Uterus (tissue), 4 donors: ENCODE data around the gene TBCD. TPM values are rescaled to one million over a fixed set of nuclear protein-coding genes. Genes with fewer than 3 reads are reported as not detected.
A peak's percentile ranks its signal among the peaks of the same experiment; 100 is the strongest.

Experiments used
- DNase-seq, 2 donors: peaks; one replicate each; pipeline ENCODE4 v3.0.0-alpha.2; 2019 to 2020
- H3K27ac ChIP-seq, 2 donors: fragments of 200-600 bp; sonication (generic); 1 replicate in 1 of 2; 2 replicates in 1 of 2; pipeline ENCODE4 v1.5.1; 2016 to 2018
- H3K27me3 ChIP-seq, 2 donors: fragments of 200-600 bp; sonication (generic); one replicate each; pipeline ENCODE4 v1.5.1; 2018 to 2019; ENCODE audit warnings: control low read depth in 1 of 2
- H3K36me3 ChIP-seq, 2 donors: fragments of 200-600 bp; sonication (generic); one replicate each; pipeline ENCODE4 v1.5.1; 2019; ENCODE audit warnings: control low read depth in 1 of 2
- H3K4me1 ChIP-seq, 2 donors: fragments of 200-600 bp; sonication (generic); one replicate each; pipeline ENCODE4 v1.5.1; 2018 to 2019; ENCODE audit warnings: control low read depth in 1 of 2
- H3K4me3 ChIP-seq, 2 donors: fragments of 200-600 bp; sonication (generic); 1 replicate in 1 of 2; 2 replicates in 1 of 2; pipeline ENCODE4 v1.5.1; 2018 to 2019; ENCODE audit warnings: mild to moderate bottlenecking in 1 of 2
- H3K9me3 ChIP-seq, 2 donors: fragments of 200-600 bp; sonication (generic); one replicate each; pipeline ENCODE4 v1.5.1; 2019; ENCODE audit warnings: control low read depth in 1 of 2
- CTCF ChIP-seq, 4 experiments: fragments of 200-600 bp in 2 of 4; fragments of 450-650 bp in 2 of 4; sonication (generic) in 2 of 4; IDR thresholded peaks; one replicate each; pipeline ENCODE4 v1.5.1; 2016 to 2019; ENCODE audit warnings: antibody characterized with exemption in 4 of 4, mild to moderate bottlenecking in 2 of 4, moderate library complexity in 1 of 4
- POLR2A ChIP-seq, 2 donors: fragments of 450-650 bp; IDR thresholded peaks; one replicate each; pipeline ENCODE4 v1.6.1; 2016; ENCODE audit warnings: antibody characterized with exemption in 2 of 2, mild to moderate bottlenecking in 1 of 2, moderate library complexity in 1 of 2
- intact Hi-C: fragments of 100-400 bp; cut with DNase I; formaldehyde crosslinking; loops from one replicate; pipeline ENCODE4 v1.15.1; 2023; ENCODE audit warnings: low total_unique reads
- total RNA-seq, 4 donors: library from RNA; depleted of rRNA in 3 of 4; stranded (reverse); fragments of >200 nt in 3 of 4; gene quantifications; one replicate each; pipeline versions ENCODE4 v1.1.0 to v1.2.4, GENCODE V29; 2014 to 2023
- donor health status: DM: yes; HTN: yes; CAD: no.

The TBCD gene
- total RNA-seq, 4 donors from 2014 or later = 35.9 to 142 (median 61.3) TPM

GRCh38 chr17:82912484-82913089 lies 160.7 kb downstream of the TBCD start:
- no peaks in the 10 kb centered on the region for H3K4me1 ChIP-seq
- no peak overlapping the region for H3K4me3 ChIP-seq
- no peaks in the 10 kb centered on the region for H3K36me3 ChIP-seq
- H3K27me3 ChIP-seq = no peaks in the 10 kb centered on the region
- intact Hi-C loops = no loop called here
- TF ChIP-seq CTCF (IDR thresholded peaks at IDR 0.05) (no peak), POLR2A (IDR thresholded peaks at IDR 0.05) (no peak)
- H3K27ac ChIP-seq = no peak overlapping the region
- no peak for DNase-seq
- no peaks in the 10 kb centered on the region for H3K9me3 ChIP-seq

GRCh38 chr17:82913304-82914043 lies 161.6 kb downstream of the TBCD start:
- peak in 2 of 4 experiments; percentile 7 to 17 for TF ChIP-seq CTCF (IDR thresholded peaks at IDR 0.05)
- TF ChIP-seq POLR2A (IDR thresholded peaks at IDR 0.05) = no peak
- Histone ChIP-seq H3K27me3 (no peaks in the 10 kb centered on the region), H3K27ac (no peak overlapping the region), H3K36me3 (no peaks in the 10 kb centered on the region), H3K4me1 (no peaks in the 10 kb centered on the region), H3K9me3 (no peaks in the 10 kb centered on the region), H3K4me3 (no peak overlapping the region)
- no peak for DNase-seq
- intact Hi-C loops = no loop called here

GRCh38 chr17:82914375-82914774 lies 162.5 kb downstream of the TBCD start:
- Histone ChIP-seq H3K4me3 (no peak overlapping the region), H3K27ac (no peak overlapping the region), H3K36me3 (no peaks in the 10 kb centered on the region), H3K9me3 (no peaks in the 10 kb centered on the region), H3K4me1 (no peaks in the 10 kb centered on the region), H3K27me3 (no peaks in the 10 kb centered on the region)
- intact Hi-C loops = no loop called here
- DNase-seq = no peak
- TF ChIP-seq CTCF (IDR thresholded peaks at IDR 0.05) (peak in 3 of 4 experiments; percentile 19 to 27 (median 24)), POLR2A (IDR thresholded peaks at IDR 0.05) (no peak)

- no peaks in the 10 kb centered on the region for H3K9me3 ChIP-seq
- H3K27me3 ChIP-seq = no peaks in the 10 kb centered on the region
- no peaks in the 10 kb centered on the region for H3K36me3 ChIP-seq
- H3K4me3 ChIP-seq = no peak overlapping the region
- H3K4me1 ChIP-seq = no peaks in the 10 kb centered on the region
- intact Hi-C loops = no loop called here
- TF ChIP-seq POLR2A (IDR thresholded peaks at IDR 0.05) (no peak), CTCF (IDR thresholded peaks at IDR 0.05) (no peak)
- DNase-seq = no peak
- H3K27ac ChIP-seq = no peak overlapping the region
Measured at GRCh38 chr17:82915010-82915756, 163.3 kb downstream of the TBCD start.

GRCh38 chr17:82915757-82916027 lies 163.8 kb downstream of the TBCD start:
- Histone ChIP-seq H3K4me1 (no peaks in the 10 kb centered on the region), H3K9me3 (no peaks in the 10 kb centered on the region), H3K27ac (no peak overlapping the region), H3K27me3 (no peaks in the 10 kb centered on the region), H3K4me3 (no peak overlapping the region), H3K36me3 (no peaks in the 10 kb centered on the region)
- no peak for DNase-seq
- TF ChIP-seq CTCF (IDR thresholded peaks at IDR 0.05) = no peak
- intact Hi-C loops = no loop called here
